Retinal pigment epithelial cell (primary cell): ENCODE data around the gene SNRNP35.
"Not testable (repeated sequence)": the region's sequence is repeated elsewhere in the genome, so short reads cannot be mapped to it uniquely, and the experiment has no call there.

ENCODE experiments used
- DNase-seq: peaks from one replicate; pipeline ENCODE4 v3.0.0-alpha.2; 2010; ENCODE audit warnings: low read depth
- H3K4me3 ChIP-seq: 2 replicates; pipeline ENCODE4 v1.5.1; 2011; ENCODE audit warnings: mild to moderate bottlenecking, low read length, control low read depth, moderate library complexity
- CTCF ChIP-seq: conservative IDR thresholded peaks from 2 replicates; pipeline ENCODE4 v1.5.1; 2011; ENCODE audit warnings: low read depth, low read length, control low read depth, inconsistent platforms

Gene SNRNP35

GRCh38 chr12:123487428-123487827 lies 29.5 kb downstream of the SNRNP35 start:
- no peak for TF ChIP-seq CTCF
- no peak overlapping the region for H3K4me3 ChIP-seq
- no peak for DNase-seq

GRCh38 chr12:123488539-123489230 lies 30.7 kb downstream of the SNRNP35 start:
- DNase-seq = no peak
- no peak for TF ChIP-seq CTCF
- H3K4me3 ChIP-seq = no peak overlapping the region

- no peak for DNase-seq
- no peak overlapping the region for H3K4me3 ChIP-seq
- TF ChIP-seq CTCF = no peak
Measured at GRCh38 chr12:123489580-123489979, 31.6 kb downstream of the SNRNP35 start.

- no peak for TF ChIP-seq CTCF
- H3K4me3 ChIP-seq = no peak overlapping the region
- DNase-seq = no peak
Measured at GRCh38 chr12:123490089-123490488, 32.1 kb downstream of the SNRNP35 start.

GRCh38 chr12:123491056-123491455 lies 33.1 kb downstream of the SNRNP35 start:
- no peak for DNase-seq
- no peak overlapping the region for H3K4me3 ChIP-seq
- no peak for TF ChIP-seq CTCF

GRCh38 chr12:123491481-123491880 lies 33.5 kb downstream of the SNRNP35 start:
- DNase-seq = no peak
- TF ChIP-seq CTCF = no peak
- H3K4me3 ChIP-seq = no peak overlapping the region

GRCh38 chr12:123492339-123493039 lies 34.5 kb downstream of the SNRNP35 start:
- H3K4me3 ChIP-seq, DNase-seq: not testable (repeated sequence)
